ENCODE results near the gene CSMD2. TPM values are rescaled to one million over a fixed set of nuclear protein-coding genes. Genes with fewer than 3 reads are reported as not detected.

The CSMD2 gene
- total RNA-seq, 1 experiment from 2014 or later, result 2.8 TPM

DNA sequence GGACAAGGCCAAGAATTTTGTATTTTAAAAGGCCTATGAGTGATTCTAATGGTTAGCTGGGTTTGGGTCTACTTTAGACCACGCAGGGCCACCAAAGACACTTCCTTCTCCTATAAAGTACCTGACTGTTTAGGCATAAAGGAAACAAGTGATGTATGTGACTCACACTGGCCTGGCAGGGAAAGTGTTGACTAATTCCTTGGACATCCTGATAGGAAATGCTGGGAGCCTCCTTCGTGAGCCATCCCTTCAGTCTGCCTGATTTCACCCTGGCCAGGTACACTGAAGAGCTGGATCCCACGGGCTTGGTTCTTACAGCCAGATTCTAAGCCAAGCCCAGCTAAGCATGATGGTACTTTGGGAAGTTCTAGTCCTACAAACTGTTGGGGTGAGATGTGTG, 401.6 kb downstream of the CSMD2 start:
- no peak overlapping the region for H3K4me3 ChIP-seq (ENCODE audit: low read depth, low read length, poor library complexity, severe bottlenecking)
- H3K9me3 ChIP-seq (ENCODE audit: low read depth, low read length, poor library complexity, severe bottlenecking), result no peaks in the 10 kb centered on the region
- no peaks in the 10 kb centered on the region for H3K36me3 ChIP-seq (ENCODE audit: insufficient read depth, low read length, poor library complexity, severe bottlenecking)
- H3K4me1 ChIP-seq (ENCODE audit: insufficient read depth, low read length, poor library complexity, severe bottlenecking), result no peaks in the 10 kb centered on the region
- no peak for TF ChIP-seq EZH2 (IDR thresholded peaks at IDR 0.05; ENCODE audit: borderline replicate concordance, low read depth, low read length, poor library complexity, severe bottlenecking)
- TF ChIP-seq, protein P1, sequence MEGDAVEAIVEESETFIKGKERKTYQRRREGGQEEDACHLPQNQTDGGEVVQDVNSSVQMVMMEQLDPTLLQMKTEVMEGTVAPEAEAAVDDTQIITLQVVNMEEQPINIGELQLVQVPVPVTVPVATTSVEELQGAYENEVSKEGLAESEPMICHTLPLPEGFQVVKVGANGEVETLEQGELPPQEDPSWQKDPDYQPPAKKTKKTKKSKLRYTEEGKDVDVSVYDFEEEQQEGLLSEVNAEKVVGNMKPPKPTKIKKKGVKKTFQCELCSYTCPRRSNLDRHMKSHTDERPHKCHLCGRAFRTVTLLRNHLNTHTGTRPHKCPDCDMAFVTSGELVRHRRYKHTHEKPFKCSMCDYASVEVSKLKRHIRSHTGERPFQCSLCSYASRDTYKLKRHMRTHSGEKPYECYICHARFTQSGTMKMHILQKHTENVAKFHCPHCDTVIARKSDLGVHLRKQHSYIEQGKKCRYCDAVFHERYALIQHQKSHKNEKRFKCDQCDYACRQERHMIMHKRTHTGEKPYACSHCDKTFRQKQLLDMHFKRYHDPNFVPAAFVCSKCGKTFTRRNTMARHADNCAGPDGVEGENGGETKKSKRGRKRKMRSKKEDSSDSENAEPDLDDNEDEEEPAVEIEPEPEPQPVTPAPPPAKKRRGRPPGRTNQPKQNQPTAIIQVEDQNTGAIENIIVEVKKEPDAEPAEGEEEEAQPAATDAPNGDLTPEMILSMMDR (conservative IDR thresholded peaks at IDR 0.05; ENCODE audit: low read depth, low read length), result no peak
- intact Hi-C loops (cut with micrococcal nuclease; ENCODE audit: unreplicated experiment), result no loop called here
- ChIA-PET CTCF (no interaction called here), POLR2A (ENCODE audit: low non-redundant PET) (no interaction called here)
- no peak for DNase-seq (ENCODE audit: low spot score)
- no peak overlapping the region for H3K27ac ChIP-seq (ENCODE audit: low read depth, low read length, poor library complexity, severe bottlenecking)
- no TSS peak for BruUV-seq (replicated peaks)
- H3K27me3 ChIP-seq (replicated peaks; ENCODE audit: insufficient read depth, low read depth, low read length, poor library complexity), result no peaks in the 10 kb centered on the region

DNA sequence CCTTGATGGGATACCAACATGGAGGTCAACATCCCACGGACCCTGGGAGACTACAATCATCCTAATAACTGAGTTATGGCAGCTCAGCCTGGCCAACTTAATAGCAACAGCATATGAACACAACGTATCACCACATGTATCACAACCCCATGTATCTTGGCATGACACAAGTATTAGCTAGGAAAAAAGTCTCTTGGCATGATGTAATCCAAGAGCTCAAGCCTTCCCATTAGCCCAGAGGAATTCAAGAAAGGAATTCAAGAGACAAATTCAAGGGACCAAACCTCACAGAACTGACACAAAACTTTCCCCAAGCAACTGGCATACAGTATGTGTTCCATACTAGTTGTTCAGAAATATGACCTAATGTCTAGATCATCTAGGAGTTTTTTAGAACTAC, 402.1 kb downstream of the CSMD2 start:
- DNase-seq (ENCODE audit: low spot score), result no peak
- no peak overlapping the region for H3K4me3 ChIP-seq (ENCODE audit: low read depth, low read length, poor library complexity, severe bottlenecking)
- H3K4me1 ChIP-seq (ENCODE audit: insufficient read depth, low read length, poor library complexity, severe bottlenecking), result no peaks in the 10 kb centered on the region
- no TSS peak for BruUV-seq (replicated peaks)
- H3K9me3 ChIP-seq (ENCODE audit: low read depth, low read length, poor library complexity, severe bottlenecking), result no peaks in the 10 kb centered on the region
- no peaks in the 10 kb centered on the region for H3K36me3 ChIP-seq (ENCODE audit: insufficient read depth, low read length, poor library complexity, severe bottlenecking)
- no peak overlapping the region for H3K27ac ChIP-seq (ENCODE audit: low read depth, low read length, poor library complexity, severe bottlenecking)
- TF ChIP-seq, protein P1 (conservative IDR thresholded peaks at IDR 0.05; ENCODE audit: low read depth, low read length), result no peak
- no peak for TF ChIP-seq EZH2 (IDR thresholded peaks at IDR 0.05; ENCODE audit: borderline replicate concordance, low read depth, low read length, poor library complexity, severe bottlenecking)
- intact Hi-C loops (cut with micrococcal nuclease; ENCODE audit: unreplicated experiment), result no loop called here
- no peaks in the 10 kb centered on the region for H3K27me3 ChIP-seq (replicated peaks; ENCODE audit: insufficient read depth, low read depth, low read length, poor library complexity)
- ChIA-PET CTCF (no interaction called here), POLR2A (ENCODE audit: low non-redundant PET) (interaction anchor here (0.6 kb wide), 1 partner anchor 416 kb away, joined by 3 read pairs; no protein-coding TSS in a partner anchor)

DNA sequence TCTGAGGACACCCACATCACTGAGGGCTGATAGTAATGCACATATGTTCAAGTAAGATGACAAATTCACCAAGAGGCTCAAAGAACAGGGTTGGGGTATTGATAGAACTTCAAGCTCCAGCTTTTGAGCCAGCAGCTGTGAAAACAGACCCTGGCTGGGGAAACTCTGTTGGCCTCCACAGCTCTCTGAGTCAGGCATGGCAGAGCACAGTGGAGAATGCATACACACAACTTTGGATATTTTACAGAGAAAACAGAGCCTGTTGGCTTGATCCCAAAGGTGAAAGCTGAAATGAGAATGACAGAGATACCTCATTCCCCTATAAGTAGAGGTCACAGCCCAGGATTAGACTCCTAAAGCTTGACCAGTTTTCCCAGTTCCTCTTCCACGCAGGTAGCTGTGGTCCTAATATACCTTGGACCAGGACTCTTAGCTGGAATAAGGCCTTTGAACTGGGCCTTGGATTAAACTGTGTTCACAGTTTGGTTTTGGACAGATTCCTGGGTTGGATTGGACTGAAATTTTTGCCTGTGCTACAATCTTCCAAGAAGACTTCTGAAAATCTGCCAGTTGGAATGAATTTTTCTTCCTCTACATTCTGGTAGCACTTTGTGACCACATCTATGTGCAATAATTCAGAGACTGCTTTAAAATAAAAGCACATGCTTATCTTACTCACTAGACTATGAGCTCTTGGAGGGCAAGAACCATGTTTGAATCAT, 402.8 kb downstream of the CSMD2 start:
- Histone ChIP-seq H3K36me3 (ENCODE audit: insufficient read depth, low read length, poor library complexity, severe bottlenecking) (no peaks in the 10 kb centered on the region), H3K27ac (ENCODE audit: low read depth, low read length, poor library complexity, severe bottlenecking) (no peak overlapping the region), H3K4me1 (ENCODE audit: insufficient read depth, low read length, poor library complexity, severe bottlenecking) (no peaks in the 10 kb centered on the region), H3K9me3 (ENCODE audit: low read depth, low read length, poor library complexity, severe bottlenecking) (no peaks in the 10 kb centered on the region), H3K4me3 (ENCODE audit: low read depth, low read length, poor library complexity, severe bottlenecking) (no peak overlapping the region), H3K27me3 (replicated peaks; ENCODE audit: insufficient read depth, low read depth, low read length, poor library complexity) (no peaks in the 10 kb centered on the region)
- ChIA-PET POLR2A (ENCODE audit: low non-redundant PET) (interaction anchor here (0.6 kb wide), 1 partner anchor 417 kb away, joined by 3 read pairs; no protein-coding TSS in a partner anchor), CTCF (no interaction called here)
- intact Hi-C loops (cut with micrococcal nuclease; ENCODE audit: unreplicated experiment), result no loop called here
- no peak for DNase-seq (ENCODE audit: low spot score)
- TF ChIP-seq, protein P1 (conservative IDR thresholded peaks at IDR 0.05; ENCODE audit: low read depth, low read length), result no peak
- TF ChIP-seq EZH2 (IDR thresholded peaks at IDR 0.05; ENCODE audit: borderline replicate concordance, low read depth, low read length, poor library complexity, severe bottlenecking), result no peak
- BruUV-seq (replicated peaks), result no TSS peak
